ENCODE results near the gene PDE3A.

The PDE3A gene

DNA sequence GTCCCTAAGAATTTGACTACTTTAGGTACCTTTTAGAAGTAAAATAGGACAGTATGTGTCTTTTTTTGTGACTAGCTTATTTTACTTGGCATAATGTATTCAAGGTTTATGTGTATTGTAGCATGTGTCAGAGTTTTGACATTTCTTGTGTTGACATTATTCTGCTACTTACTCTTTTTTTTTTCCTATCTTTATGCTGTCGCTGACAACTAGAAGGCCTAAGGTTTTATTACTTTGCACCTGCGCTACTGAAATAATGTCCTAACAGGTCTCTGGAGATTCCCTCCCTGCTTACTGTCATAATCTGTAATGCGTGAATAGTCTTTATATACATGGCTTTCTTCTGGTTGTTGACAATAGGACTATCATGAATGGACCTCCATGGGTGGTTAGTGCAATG lies 43.0 kb downstream of the PDE3A start:
- no peak for TF ChIP-seq CTCF (IDR thresholded peaks at IDR 0.05; ENCODE audit: low read depth, low read length)
- in situ Hi-C loops (cut with HindIII; ENCODE audit: low sequenced_read_pairs) = no loop called here
- DNase-seq (ENCODE audit: low read depth, low spot score) = no peak
- H3K4me3 ChIP-seq (ENCODE audit: low read depth, low read length) = no peak overlapping the region

DNA sequence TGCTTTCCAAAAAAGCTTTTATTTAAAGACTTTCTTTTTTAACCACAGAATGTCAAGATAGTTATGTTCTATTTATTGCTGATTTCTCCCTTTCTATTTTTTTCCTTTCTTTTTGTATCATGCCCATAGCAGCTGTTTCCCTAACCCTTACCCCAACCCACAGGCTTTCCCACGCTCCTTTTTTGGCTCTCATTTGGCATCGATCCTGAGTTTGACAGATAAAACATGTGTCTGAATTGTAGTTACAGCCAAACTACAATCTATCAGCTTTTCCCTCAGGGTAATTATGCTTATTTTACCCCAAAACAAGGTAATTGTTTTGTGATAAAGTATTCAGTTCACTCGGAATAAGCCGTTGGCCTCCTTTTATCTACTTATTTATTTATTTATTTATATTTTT lies 46.7 kb downstream of the PDE3A start:
- H3K4me3 ChIP-seq (ENCODE audit: low read depth, low read length) = no peak overlapping the region
- TF ChIP-seq CTCF (IDR thresholded peaks at IDR 0.05; ENCODE audit: low read depth, low read length) = no peak
- peak; percentile 42 for DNase-seq (ENCODE audit: low read depth, low spot score)
- in situ Hi-C loops (cut with HindIII; ENCODE audit: low sequenced_read_pairs) = no loop called here

DNA sequence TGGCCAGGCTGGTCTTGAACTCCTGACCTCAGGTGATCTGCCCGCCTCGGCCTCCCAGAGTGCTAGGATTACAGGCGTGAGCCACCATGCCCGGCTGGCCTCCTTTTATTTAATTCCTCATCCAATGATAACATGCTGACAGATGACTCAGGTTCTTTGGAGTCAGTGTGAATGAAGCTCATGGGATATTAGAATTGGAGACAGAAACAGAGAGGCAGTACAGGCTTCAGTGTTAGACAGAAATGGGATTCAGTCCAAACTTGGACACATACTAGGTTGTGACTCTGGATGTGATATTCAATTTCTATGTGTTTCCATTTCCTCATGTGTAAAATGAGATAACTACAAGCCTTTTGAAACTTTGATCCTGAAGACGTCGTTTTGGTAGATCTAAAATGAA lies 47.3 kb downstream of the PDE3A start:
- H3K4me3 ChIP-seq (ENCODE audit: low read depth, low read length) = no peak overlapping the region
- in situ Hi-C loops (cut with HindIII; ENCODE audit: low sequenced_read_pairs) = no loop called here
- no peak for DNase-seq (ENCODE audit: low read depth, low spot score)
- no peak for TF ChIP-seq CTCF (IDR thresholded peaks at IDR 0.05; ENCODE audit: low read depth, low read length)

- in situ Hi-C loops (cut with HindIII; ENCODE audit: low sequenced_read_pairs) = no loop called here
- TF ChIP-seq CTCF (IDR thresholded peaks at IDR 0.05; ENCODE audit: low read depth, low read length) = no peak
- no peak for DNase-seq (ENCODE audit: low read depth, low spot score)
- H3K4me3 ChIP-seq (ENCODE audit: low read depth, low read length) = no peak overlapping the region
Observed at GRCh38 chr12:20420557-20420956, 52.2 kb downstream of the PDE3A start.

- in situ Hi-C loops (cut with HindIII; ENCODE audit: low sequenced_read_pairs) = no loop called here
- DNase-seq (ENCODE audit: low read depth, low spot score) = peak; percentile 24
Observed at GRCh38 chr12:20421421-20421820, 53.1 kb downstream of the PDE3A start.

GRCh38 chr12:20423557-20423956 lies 55.2 kb downstream of the PDE3A start:
- H3K4me3 ChIP-seq (ENCODE audit: low read depth, low read length) = no peak overlapping the region
- no peak for DNase-seq (ENCODE audit: low read depth, low spot score)
- in situ Hi-C loops (cut with HindIII; ENCODE audit: low sequenced_read_pairs) = no loop called here
- TF ChIP-seq CTCF (IDR thresholded peaks at IDR 0.05; ENCODE audit: low read depth, low read length) = no peak

More at GRCh38 chr12:20421421-20421820, 53.1 kb downstream of the PDE3A start:
- H3K4me3 ChIP-seq (ENCODE audit: low read depth, low read length) = no peak overlapping the region
- no peak for TF ChIP-seq CTCF (IDR thresholded peaks at IDR 0.05; ENCODE audit: low read depth, low read length)

DNA sequence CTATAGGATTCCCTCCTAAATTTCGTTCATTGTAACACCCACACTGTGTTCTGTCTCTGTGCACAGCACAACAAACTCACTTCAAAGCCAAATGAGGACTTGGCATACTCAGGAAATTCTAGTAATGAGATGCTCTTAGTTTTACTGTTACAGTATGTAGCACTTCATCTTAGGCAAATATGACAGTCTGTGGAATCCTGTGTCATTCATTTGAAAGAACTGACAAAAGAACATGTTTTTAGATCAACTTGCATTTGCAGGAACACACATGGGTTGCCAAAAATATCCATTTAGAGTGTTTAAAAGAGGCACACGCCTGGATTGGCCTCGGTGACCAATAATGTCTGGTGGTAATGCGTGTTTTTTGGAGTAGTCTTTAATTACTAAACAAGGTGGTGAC lies 56.5 kb downstream of the PDE3A start:
- no peak overlapping the region for H3K4me3 ChIP-seq (ENCODE audit: low read depth, low read length)
- DNase-seq (ENCODE audit: low read depth, low spot score) = no peak
- in situ Hi-C loops (cut with HindIII; ENCODE audit: low sequenced_read_pairs) = no loop called here
- TF ChIP-seq CTCF (IDR thresholded peaks at IDR 0.05; ENCODE audit: low read depth, low read length) = no peak
